HepG2 (cell line): ENCODE results near the gene SUMO4. TPM values are rescaled to one million over a fixed set of nuclear protein-coding genes. Genes with fewer than 3 reads are reported as not detected.
A peak's percentile ranks its signal among the peaks of the same experiment; 100 is the strongest.

ENCODE experiments used
- ETS1 ChIP-seq: sonication (generic); formaldehyde crosslinking; IDR thresholded peaks from 2 replicates; pipeline ENCODE4 v1.4.0; 2020; ENCODE audit warnings: missing genetic modification reagents
- FUBP1 ChIP-seq: sonication (generic); formaldehyde crosslinking; IDR thresholded peaks from 2 replicates; pipeline ENCODE4 v1.5.1; 2020; ENCODE audit warnings: missing genetic modification reagents, mild to moderate bottlenecking, borderline replicate concordance
- GTF2F1 ChIP-seq: fragments of 150-350 bp; IDR thresholded peaks from 2 replicates; pipeline ENCODE4 v1.6.1; 2014; ENCODE audit warnings: low read length
- ISL2 ChIP-seq: sonication (generic); formaldehyde crosslinking; IDR thresholded peaks from 2 replicates; pipeline ENCODE4 v1.5.0; 2020; ENCODE audit warnings: missing genetic modification reagents
- KMT2B ChIP-seq: IDR thresholded peaks from 2 replicates; pipeline ENCODE4 v1.6.1; 2016; ENCODE audit warnings: missing genetic modification reagents, missing compliant biosample characterization
- NAIF1 ChIP-seq: sonication (generic); formaldehyde crosslinking; IDR thresholded peaks from 2 replicates; pipeline ENCODE4 v1.5.0; 2020; ENCODE audit warnings: mild to moderate bottlenecking, missing genetic modification reagents, borderline replicate concordance
- NONO ChIP-seq, 2 experiments: fragments of 450-650 bp in 1 of 2; sonication (generic) in 1 of 2; formaldehyde crosslinking in 1 of 2; IDR thresholded peaks in 1 of 2; conservative IDR thresholded peaks in 1 of 2; 2 replicates each; pipeline versions ENCODE4 v1.6.1 to v1.8.0; 2017 to 2022; ENCODE audit warnings: mild to moderate bottlenecking in 1 of 2, missing genetic modification reagents in 1 of 2, moderate library complexity in 1 of 2
- PHF20 ChIP-seq: sonication (generic); formaldehyde crosslinking; IDR thresholded peaks from 2 replicates; pipeline ENCODE4 v1.5.0; 2020; ENCODE audit warnings: mild to moderate bottlenecking, missing genetic modification reagents
- POGZ ChIP-seq: sonication (generic); formaldehyde crosslinking; IDR thresholded peaks from 2 replicates; pipeline ENCODE4 v1.4.0; 2020; ENCODE audit warnings: mild to moderate bottlenecking, missing genetic modification reagents
- RFXANK ChIP-seq: IDR thresholded peaks from 2 replicates; pipeline ENCODE4 v1.6.1; 2016
- SMAD3 ChIP-seq: sonication (generic); formaldehyde crosslinking; IDR thresholded peaks from 2 replicates; pipeline ENCODE4 v1.4.0; 2020; ENCODE audit warnings: missing genetic modification reagents
- TFE3 ChIP-seq: IDR thresholded peaks from 2 replicates; pipeline ENCODE4 v1.6.1; 2016
- ZBTB7A ChIP-seq: sonication (generic); formaldehyde crosslinking; IDR thresholded peaks from 2 replicates; pipeline ENCODE4 v1.8.0; 2022; ENCODE audit warnings: mild to moderate bottlenecking, missing genetic modification reagents
- ZC3H4 ChIP-seq: sonication (generic); formaldehyde crosslinking; IDR thresholded peaks from 2 replicates; pipeline ENCODE4 v1.4.0; 2020; ENCODE audit warnings: missing genetic modification reagents, borderline replicate concordance
- ZNF329 ChIP-seq: sonication (generic); formaldehyde crosslinking; IDR thresholded peaks from 2 replicates; pipeline ENCODE4 v1.9.0; 2021; ENCODE audit warnings: low read depth, mild to moderate bottlenecking, missing genetic modification reagents
- ZNF331 ChIP-seq: sonication (generic); formaldehyde crosslinking; IDR thresholded peaks from 2 replicates; pipeline ENCODE4 v1.4.0; 2020; ENCODE audit warnings: missing genetic modification reagents
- ZNF431 ChIP-seq: sonication (generic); formaldehyde crosslinking; IDR thresholded peaks from 2 replicates; pipeline ENCODE4 v1.9.0; 2022; ENCODE audit warnings: missing genetic modification reagents, low read depth, mild to moderate bottlenecking, borderline replicate concordance
- ZNF503 ChIP-seq: sonication (generic); formaldehyde crosslinking; IDR thresholded peaks from 2 replicates; pipeline ENCODE4 v1.4.0; 2020; ENCODE audit warnings: missing genetic modification reagents
- ZNF550 ChIP-seq: sonication (generic); formaldehyde crosslinking; IDR thresholded peaks from 2 replicates; pipeline ENCODE4 v1.4.0; 2020; ENCODE audit warnings: mild to moderate bottlenecking, missing genetic modification reagents, borderline replicate concordance
- ZNF556 ChIP-seq: sonication (generic); formaldehyde crosslinking; IDR thresholded peaks from 2 replicates; pipeline ENCODE4 v1.4.0; 2020; ENCODE audit warnings: mild to moderate bottlenecking, missing genetic modification reagents, borderline replicate concordance
- ZNF562 ChIP-seq: sonication (generic); formaldehyde crosslinking; IDR thresholded peaks from 2 replicates; pipeline ENCODE4 v1.8.0; 2022; ENCODE audit warnings: missing genetic modification reagents, borderline replicate concordance
- ZNF580 ChIP-seq: IDR thresholded peaks from 2 replicates; pipeline ENCODE4 v1.6.1; 2016; ENCODE audit warnings: low read depth, borderline replicate concordance
- ZNF780A ChIP-seq: sonication (generic); formaldehyde crosslinking; IDR thresholded peaks from 2 replicates; pipeline ENCODE4 v1.8.0; 2022; ENCODE audit warnings: mild to moderate bottlenecking, missing genetic modification reagents, moderate library complexity
- polyA plus RNA-seq, 8 experiments: library from polyadenylated mRNA; depleted of rRNA in 3 of 8; stranded (reverse) in 7 of 8; unstranded in 1 of 8; fragments of >200 nt; fragmentation: Illumina TruSeq in 4 of 8; extraction: Trizol in 4 of 8; gene quantifications; 2 replicates each; pipeline versions ENCODE4 v1.2.1 to v1.2.3, GENCODE V29; 2011 to 2016; ENCODE audit warnings: low read depth in 4 of 8, missing spikeins in 1 of 8, mixed read lengths in 1 of 8; ENCODE audit not compliant: insufficient read depth in 1 of 8
- total RNA-seq, 5 experiments: library from RNA; depleted of rRNA; stranded (reverse); fragments of >200 nt; fragmentation: Illumina TruSeq; extraction: Trizol; gene quantifications; 2 replicates each; pipeline ENCODE4 v1.2.3, GENCODE V29; 2016; ENCODE audit warnings: low read depth in 1 of 5

Gene SUMO4
- total and polyA plus RNA-seq, 2 of the 13 experiments (the other 11 are each of a cell fraction or from before 2014, with no cell fraction given), result 0.22 to 1.2 TPM

- TF ChIP-seq ZNF580 (CRISPR knock-in tag) (peak; percentile 81; the same call in 1 of the 2 replicates), ISL2 (CRISPR knock-in tag) (0 out of 2 replicates have a peak, but pooled peaks have one; percentile 34), ZNF562 (CRISPR knock-in tag) (no peak), RFXANK (CRISPR knock-in tag) (no peak), ZNF331 (CRISPR knock-in tag) (peak; percentile 76), KMT2B (CRISPR knock-in tag) (peak; percentile 58; the same call in 1 of the 2 replicates), POGZ (CRISPR knock-in tag) (0 out of 2 replicates have a peak, but pooled peaks have one; percentile 28), ZNF503 (CRISPR knock-in tag) (no peak), ZC3H4 (CRISPR knock-in tag) (no peak), PHF20 (CRISPR knock-in tag) (no peak), NONO (IDR thresholded peaks at IDR 0.05) (no peak), NONO (CRISPR knock-in tag; conservative IDR thresholded peaks at IDR 0.05) (peak; percentile 69), FUBP1 (CRISPR knock-in tag) (no peak), ZNF329 (CRISPR knock-in tag) (no peak), SMAD3 (CRISPR knock-in tag) (peak; percentile 90), ZNF550 (CRISPR knock-in tag) (no peak), TFE3 (CRISPR knock-in tag) (peak; percentile 59; the same call in 1 of the 2 replicates), ZBTB7A (CRISPR knock-in tag) (no peak), GTF2F1 (no peak), ETS1 (CRISPR knock-in tag) (no peak), ZNF780A (no peak), NAIF1 (CRISPR knock-in tag) (no peak), ZNF431 (CRISPR knock-in tag) (no peak), ZNF556 (CRISPR knock-in tag) (0 out of 2 replicates have a peak, but pooled peaks have one; percentile 43)
Measured at GRCh38 chr6:149431905-149432775, 32.1 kb downstream of the SUMO4 start (continued).
